H1 (cell line): ENCODE data around the gene DIABLO. TPM values are rescaled to one million over a fixed set of nuclear protein-coding genes. Genes with fewer than 3 reads are reported as not detected.

Experiments used
- CTCF ChIA-PET: fragments of 300-600 bp; sonication (Branson Sonifier 250); formaldehyde crosslinking; loops from one replicate; lab custom pipeline; 2021; ENCODE audit not compliant: partially characterized antibody; lab: Charles Lee
- POLR2A ChIA-PET: fragments of 300-600 bp; sonication (Branson Sonifier 250); formaldehyde crosslinking; loops from one replicate; lab custom pipeline; 2021; ENCODE audit warnings: inconsistent platforms; ENCODE audit not compliant: partially characterized antibody; lab: Charles Lee
- DNase-seq, 2 experiments: peaks; one replicate each; pipeline versions ENCODE4 v3.0.0 to v3.0.0-alpha.2; 2010 to 2022; ENCODE audit warnings: low spot score in 2 of 2, low read depth in 1 of 2, mixed read lengths in 1 of 2
- FAIRE-seq: peaks from 2 replicates; lab custom pipeline; 2011; peaks lifted over from hg19 to GRCh38; lab: Jason Lieb, UNC
- H2AFZ ChIP-seq: 2 replicates; pipeline ENCODE4 v1.8.1; 2012; ENCODE audit warnings: low read length, inconsistent platforms
- H2AK5ac ChIP-seq: 2 replicates; pipeline ENCODE4 v1.6.1; 2013; ENCODE audit warnings: low read depth, low read length
- H2BK120ac ChIP-seq: replicated peaks from 2 replicates; pipeline ENCODE3; 2013; ENCODE audit warnings: low read depth, low read length, inconsistent platforms
- H2BK12ac ChIP-seq: 2 replicates; pipeline ENCODE4 v1.6.1; 2013; ENCODE audit warnings: low read depth, low read length
- H2BK15ac ChIP-seq: 2 replicates; pipeline ENCODE4 v1.6.1; 2013; ENCODE audit warnings: low read length
- H2BK20ac ChIP-seq: 2 replicates; pipeline ENCODE4 v1.6.1; 2013; ENCODE audit warnings: low read length
- H2BK5ac ChIP-seq: 2 replicates; pipeline ENCODE4 v1.6.1; 2013; ENCODE audit warnings: low read depth, low read length
- H3K14ac ChIP-seq: 2 replicates; pipeline ENCODE4 v1.6.1; 2013; ENCODE audit warnings: inconsistent platforms; ENCODE audit not compliant: insufficient read length
- H3K18ac ChIP-seq: 2 replicates; pipeline ENCODE4 v1.6.1; 2013; ENCODE audit warnings: low read length; ENCODE audit errors: extremely low read depth
- H3K23ac ChIP-seq: 2 replicates; pipeline ENCODE4 v1.6.1; 2013; ENCODE audit warnings: inconsistent platforms; ENCODE audit not compliant: insufficient read length
- H3K23me2 ChIP-seq: 2 replicates; pipeline ENCODE4 v1.6.1; 2013; ENCODE audit warnings: low read depth, low read length
- H3K27ac ChIP-seq: 2 replicates; pipeline ENCODE4 v1.6.1; 2011; ENCODE audit warnings: low read depth, low read length, inconsistent platforms
- H3K27me3 ChIP-seq, 4 experiments: replicated peaks in 1 of 4; 1 replicate in 1 of 4; 2 replicates in 3 of 4; pipeline versions ENCODE4 v1.6.1 to v1.8.1; 2011 to 2013; ENCODE audit warnings: low read length in 3 of 4, mild to moderate bottlenecking in 3 of 4, inconsistent platforms in 2 of 4, mixed read lengths in 2 of 4, moderate library complexity in 1 of 4; ENCODE audit not compliant: control insufficient read depth in 3 of 4, insufficient read depth in 3 of 4; ENCODE audit errors: extremely low read depth in 1 of 4
- H3K36me3 ChIP-seq, 4 experiments: 2 replicates each; pipeline versions ENCODE4 v1.6.1 to v1.8.1; 2011 to 2013; ENCODE audit warnings: mild to moderate bottlenecking in 4 of 4, low read length in 3 of 4, moderate library complexity in 2 of 4, control low read depth in 1 of 4, inconsistent platforms in 1 of 4; ENCODE audit not compliant: insufficient read depth in 4 of 4, control insufficient read depth in 2 of 4
- H3K4ac ChIP-seq: replicated peaks from 2 replicates; pipeline ENCODE3; 2013; ENCODE audit warnings: low read length, low read depth, mixed read lengths, inconsistent platforms; ENCODE audit not compliant: insufficient read length
- H3K4me1 ChIP-seq, 4 experiments: replicated peaks in 1 of 4; 1 replicate in 1 of 4; 2 replicates in 3 of 4; pipeline versions ENCODE4 v1.6.1 to v1.8.1; 2011 to 2013; ENCODE audit warnings: low read length in 3 of 4, inconsistent platforms in 2 of 4, mixed read lengths in 1 of 4; ENCODE audit not compliant: insufficient read depth in 4 of 4, control insufficient read depth in 3 of 4
- H3K4me2 ChIP-seq, 2 experiments: 2 replicates each; pipeline versions ENCODE4 v1.6.1 to v1.8.1; 2011 to 2013; ENCODE audit warnings: low read depth in 2 of 2, low read length in 2 of 2, control low read depth in 1 of 2, inconsistent platforms in 1 of 2, mild to moderate bottlenecking in 1 of 2; ENCODE audit not compliant: insufficient read depth in 1 of 2
- H3K4me3 ChIP-seq, 4 experiments: fragments of 200-600, 300-600 bp in 1 of 4; sonication (generic), shearing (Covaris generic), sonication (Bioruptor Twin) in 1 of 4; 2 replicates each; pipeline versions ENCODE4 v1.5.1 to v1.8.1; 2011 to 2016; ENCODE audit warnings: low read length in 4 of 4, low read depth in 3 of 4, control low read depth in 2 of 4, inconsistent platforms in 2 of 4, mild to moderate bottlenecking in 2 of 4, mixed read lengths in 1 of 4, moderate library complexity in 1 of 4; ENCODE audit not compliant: insufficient read depth in 2 of 4; ENCODE audit errors: extremely low read depth in 1 of 4
- H3K56ac ChIP-seq: replicated peaks from 2 replicates; pipeline ENCODE3; 2013; ENCODE audit warnings: low read depth, mild to moderate bottlenecking, mixed read lengths, low read length, inconsistent platforms; ENCODE audit not compliant: insufficient read length
- H3K79me1 ChIP-seq: 2 replicates; pipeline ENCODE4 v1.6.1; 2013; ENCODE audit warnings: low read depth, low read length, control low read depth
- H3K79me2 ChIP-seq, 2 experiments: 2 replicates each; pipeline versions ENCODE4 v1.6.1 to v1.8.1; 2012 to 2013; ENCODE audit warnings: low read length in 2 of 2, mild to moderate bottlenecking in 2 of 2, inconsistent platforms in 1 of 2; ENCODE audit not compliant: insufficient read depth in 2 of 2, control insufficient read depth in 1 of 2
- H3K9ac ChIP-seq, 4 experiments: replicated peaks in 1 of 4; 1 replicate in 1 of 4; 2 replicates in 3 of 4; pipeline versions ENCODE4 v1.6.1 to v1.8.1; 2011 to 2013; ENCODE audit warnings: low read depth in 3 of 4, low read length in 3 of 4, control low read depth in 2 of 4, mild to moderate bottlenecking in 2 of 4, moderate library complexity in 2 of 4, inconsistent platforms in 1 of 4; ENCODE audit errors: extremely low read depth in 1 of 4
- H3K9me3 ChIP-seq, 2 experiments: 2 replicates each; pipeline versions ENCODE4 v1.6.1 to v1.8.1; 2012 to 2013; ENCODE audit warnings: mild to moderate bottlenecking in 2 of 2, moderate library complexity in 2 of 2, control low read depth in 1 of 2, inconsistent platforms in 1 of 2, low read depth in 1 of 2, low read length in 1 of 2, mixed read lengths in 1 of 2; ENCODE audit not compliant: insufficient read depth in 2 of 2
- H4K20me1 ChIP-seq, 2 experiments: replicated peaks in 1 of 2; 2 replicates each; pipeline versions ENCODE3 to v1.8.1; 2011 to 2013; ENCODE audit warnings: inconsistent platforms in 2 of 2, low read length in 2 of 2, mild to moderate bottlenecking in 1 of 2; ENCODE audit not compliant: insufficient read depth in 2 of 2, control insufficient read depth in 1 of 2
- H4K5ac ChIP-seq: 2 replicates; pipeline ENCODE4 v1.6.1; 2013; ENCODE audit warnings: low read length, low read depth, mixed read lengths, inconsistent platforms; ENCODE audit not compliant: insufficient read length
- H4K8ac ChIP-seq: 2 replicates; pipeline ENCODE4 v1.8.0; 2013; ENCODE audit warnings: mild to moderate bottlenecking, moderate library complexity, low read length, inconsistent platforms; ENCODE audit not compliant: insufficient read depth; ENCODE audit errors: extremely low read depth
- H4K91ac ChIP-seq: replicated peaks from 2 replicates; pipeline ENCODE3; 2013; ENCODE audit warnings: low read length, mixed read lengths, inconsistent platforms; ENCODE audit not compliant: insufficient read length
- EGR1 ChIP-seq: IDR thresholded peaks from 2 replicates; pipeline ENCODE4 v1.6.1; 2011; ENCODE audit warnings: low read depth, low read length, borderline replicate concordance
- GTF2F1 ChIP-seq: IDR thresholded peaks from 2 replicates; pipeline ENCODE4 v1.6.1; 2012; ENCODE audit warnings: low read depth, low read length, improper control_type of control experiment, borderline replicate concordance
- NANOG ChIP-seq: IDR thresholded peaks from 2 replicates; pipeline ENCODE4 v1.6.1; 2011; ENCODE audit warnings: low read length, low read depth, mild to moderate bottlenecking, inconsistent platforms; ENCODE audit not compliant: insufficient read depth, poor library complexity, severe bottlenecking
- RBBP5 ChIP-seq: IDR thresholded peaks from 2 replicates; pipeline ENCODE4 v1.7.1; 2012; ENCODE audit warnings: low read depth, mild to moderate bottlenecking, inconsistent platforms, low read length, moderate library complexity, borderline replicate concordance
- SIX5 ChIP-seq: IDR thresholded peaks from 2 replicates; pipeline ENCODE4 v1.6.1; 2011; ENCODE audit warnings: mild to moderate bottlenecking, low read depth, low read length
- SP1 ChIP-seq: IDR thresholded peaks from 2 replicates; pipeline ENCODE4 v1.6.1; 2011; ENCODE audit warnings: low read depth, low read length
- SP4 ChIP-seq: IDR thresholded peaks from 2 replicates; pipeline ENCODE4 v1.6.1; 2012; ENCODE audit warnings: low read length, inconsistent platforms
- SUZ12 ChIP-seq: fragments of 200-600 bp; sonication (generic); IDR thresholded peaks from 2 replicates; pipeline ENCODE4 v1.6.1; 2012; ENCODE audit warnings: mild to moderate bottlenecking, inconsistent platforms, low read length, moderate library complexity, mixed read lengths
- TBP ChIP-seq: IDR thresholded peaks from 2 replicates; pipeline ENCODE4 v1.6.1; 2011; ENCODE audit warnings: low read depth, low read length, improper control_type of control experiment
- ZNF274 ChIP-seq: IDR thresholded peaks from 2 replicates; pipeline ENCODE4 v1.7.0; 2012; ENCODE audit warnings: low read length, borderline replicate concordance; ENCODE audit errors: extremely low read depth
- WGBS, 2 experiments: shearing (Covaris generic) in 1 of 2; methylation state at CpG; one replicate each; pipeline versions ENCODE4 v1.1.6 to v1.1.7; 2013 to 2015; ENCODE audit warnings: low lambda C conversion rate in 2 of 2, mixed read lengths in 2 of 2, inconsistent platforms in 1 of 2, low coverage in 1 of 2, missing lambda C conversion rate in 1 of 2; ENCODE audit not compliant: insufficient replicate concordance in 2 of 2, insufficient coverage in 1 of 2, insufficient read length in 1 of 2; ENCODE audit errors: extremely low coverage in 1 of 2, missing lambda C conversion rate in 1 of 2; 5-methylcytosine and 5-hydroxymethylcytosine counted together
- polyA plus RNA-seq, 7 experiments: library from polyadenylated mRNA; depleted of rRNA in 3 of 7; stranded (reverse) in 5 of 7; unstranded in 2 of 7; fragments of >200 nt in 5 of 7; fragments of 200-250 nt in 2 of 7; gene quantifications; 1 replicate in 5 of 7; 2 replicates in 1 of 7; 4 replicates in 1 of 7; pipeline versions ENCODE4 v1.2.1 to v1.2.3, GENCODE V29; 2011 to 2013; ENCODE audit warnings: missing spikeins in 2 of 7, mixed read lengths in 2 of 7
- total RNA-seq: library from RNA; stranded (reverse); fragmentation: NEBNext Ultra II Directional; extraction: Animal tissue kit (Norgen Biotek cat#: 25700); gene quantifications from 2 replicates; pipeline ENCODE4 v1.2.1, GENCODE V29; 2021
- TF ChIP-seq, protein P1 (sequence below), 3 experiments: IDR thresholded peaks; 1 replicate in 2 of 3; 2 replicates in 1 of 3; pipeline versions ENCODE4 v1.5.1 to v1.6.1; 2011; ENCODE audit warnings: low read length in 3 of 3, mild to moderate bottlenecking in 3 of 3, inconsistent platforms in 2 of 3, low read depth in 1 of 3, moderate library complexity in 1 of 3; ENCODE audit not compliant: insufficient read depth in 1 of 3; ENCODE audit errors: control extremely low read depth in 1 of 3
- TF ChIP-seq, protein P2 (sequence below): IDR thresholded peaks from 2 replicates; pipeline ENCODE4 v1.6.1; 2011; ENCODE audit warnings: low read depth, mild to moderate bottlenecking, low read length; ENCODE audit not compliant: insufficient read depth

DIABLO gene
- total and polyA plus RNA-seq, 2 of the 8 experiments (the other 6 are each of a cell fraction or from before 2014, with no cell fraction given), result 65.2 to 68.3 TPM

DNA sequence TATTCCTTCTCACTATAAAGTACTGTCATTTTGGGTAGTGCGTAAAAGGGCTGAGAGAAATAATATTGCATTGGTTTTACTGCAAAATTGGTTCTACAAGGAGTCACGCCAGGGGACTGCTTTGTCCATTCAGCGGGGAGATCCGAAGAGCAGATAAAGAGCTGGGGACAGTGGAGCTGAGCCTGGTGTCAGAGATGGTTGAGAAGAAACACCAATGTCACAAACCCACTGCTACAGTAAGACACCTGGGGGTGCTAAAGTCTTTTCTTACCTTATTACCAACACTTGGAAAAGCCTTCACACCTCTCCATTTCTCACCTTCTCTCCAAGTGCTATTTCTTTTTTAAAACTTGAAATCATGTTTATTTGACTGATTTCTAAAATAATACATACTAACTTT lies 66.0 kb downstream of the DIABLO start:
- POLR2A ChIA-PET, result no interaction called here
- TF ChIP-seq NANOG (no peak), SUZ12 (no peak), EGR1 (no peak), SP4 (no peak), ZNF274 (no peak), GTF2F1 (no peak), SIX5 (no peak), SP1 (no peak), RBBP5 (no peak), TBP (no peak)
- TF ChIP-seq, protein P1, sequence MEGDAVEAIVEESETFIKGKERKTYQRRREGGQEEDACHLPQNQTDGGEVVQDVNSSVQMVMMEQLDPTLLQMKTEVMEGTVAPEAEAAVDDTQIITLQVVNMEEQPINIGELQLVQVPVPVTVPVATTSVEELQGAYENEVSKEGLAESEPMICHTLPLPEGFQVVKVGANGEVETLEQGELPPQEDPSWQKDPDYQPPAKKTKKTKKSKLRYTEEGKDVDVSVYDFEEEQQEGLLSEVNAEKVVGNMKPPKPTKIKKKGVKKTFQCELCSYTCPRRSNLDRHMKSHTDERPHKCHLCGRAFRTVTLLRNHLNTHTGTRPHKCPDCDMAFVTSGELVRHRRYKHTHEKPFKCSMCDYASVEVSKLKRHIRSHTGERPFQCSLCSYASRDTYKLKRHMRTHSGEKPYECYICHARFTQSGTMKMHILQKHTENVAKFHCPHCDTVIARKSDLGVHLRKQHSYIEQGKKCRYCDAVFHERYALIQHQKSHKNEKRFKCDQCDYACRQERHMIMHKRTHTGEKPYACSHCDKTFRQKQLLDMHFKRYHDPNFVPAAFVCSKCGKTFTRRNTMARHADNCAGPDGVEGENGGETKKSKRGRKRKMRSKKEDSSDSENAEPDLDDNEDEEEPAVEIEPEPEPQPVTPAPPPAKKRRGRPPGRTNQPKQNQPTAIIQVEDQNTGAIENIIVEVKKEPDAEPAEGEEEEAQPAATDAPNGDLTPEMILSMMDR (IDR thresholded peaks at IDR 0.05; ENCODE audit: control extremely low read depth in 1 of 3, insufficient read depth in 1 of 3, low read depth in 1 of 3, low read length in 3 of 3), result peak in 1 of 3 experiments; percentile 21; a peak in 1 of 4 replicates
- TF ChIP-seq, protein P2, sequence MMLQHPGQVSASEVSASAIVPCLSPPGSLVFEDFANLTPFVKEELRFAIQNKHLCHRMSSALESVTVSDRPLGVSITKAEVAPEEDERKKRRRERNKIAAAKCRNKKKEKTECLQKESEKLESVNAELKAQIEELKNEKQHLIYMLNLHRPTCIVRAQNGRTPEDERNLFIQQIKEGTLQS, result no peak

More for the DNA sequence above, 66.0 kb downstream of the DIABLO start:
- Histone ChIP-seq H2BK5ac (no peak overlapping the region), H3K9me3 (no peaks in the 10 kb centered on the region), H3K14ac (no peak overlapping the region), H2BK20ac (no peak overlapping the region), H3K9ac (no peak overlapping the region), H4K5ac (no peak overlapping the region), H3K56ac (no peak overlapping the region), H3K79me1 (no peaks in the 10 kb centered on the region), H2BK15ac (no peak overlapping the region), H2BK120ac (no peak overlapping the region), H3K23me2 (no peaks in the 10 kb centered on the region), H3K4me2 (no peak overlapping the region), H2BK12ac (no peak overlapping the region), H4K91ac (no peak overlapping the region), H2AFZ (no peak overlapping the region), H3K4ac (no peak overlapping the region), H4K8ac (no peak overlapping the region), H4K20me1 (no peaks in the 10 kb centered on the region), H3K27ac (no peak overlapping the region), H3K23ac (no peak overlapping the region), H3K4me3 (no peak overlapping the region), H3K27me3 (no peaks in the 10 kb centered on the region), H3K18ac (no peak overlapping the region), H3K79me2 (no peaks in the 10 kb centered on the region), H3K4me1 (no peaks in the 10 kb centered on the region; a peak in 1 of 7 replicates), H2AK5ac (no peak overlapping the region), H3K36me3 (no peaks in the 10 kb centered on the region)
- CTCF ChIA-PET, result interaction anchor here (0.5 to 2.4 kb wide), 7 partner anchors 8 to 509 kb away, joined by 3 to 16 read pairs (median 3); no protein-coding TSS in a partner anchor
- 73% methylated on average over 4 of the region's 4 CpGs; no CpG with 5 or more reads in 1 of the 2 experiments for WGBS, 2 experiments
- FAIRE-seq (no peak), DNase-seq (no peak)
